Activated CD4-positive, alpha-beta memory T cell treated with anti-CD3 and anti-CD28 coated beads, Interleukin-2, amount 10 ng/mL, durations not matched to agents 7 days and 5 days (primary cell): ENCODE results near the gene UBN2. TPM values are rescaled to one million over a fixed set of nuclear protein-coding genes. Genes with fewer than 3 reads are reported as not detected.
"Not testable (repeated sequence)": the region's sequence is repeated elsewhere in the genome, so short reads cannot be mapped to it uniquely, and the experiment has no call there.

Experiments used
- CTCF ChIA-PET: fragments of 350-600 bp; sonication (Branson Sonifier 250); formaldehyde crosslinking; loops from one replicate; lab custom pipeline; 2021; ENCODE audit warnings: antibody characterized with exemption, inconsistent platforms; lab: Charles Lee
- POLR2A ChIA-PET: fragments of 350-600 bp; sonication (Branson Sonifier 250); formaldehyde crosslinking; loops from one replicate; lab custom pipeline; 2021; ENCODE audit warnings: antibody characterized with exemption; lab: Charles Lee
- DNase-seq: peaks from one replicate; pipeline ENCODE4 v3.0.0-alpha.2; 2020
- H3K27ac Mint-ChIP-seq: one replicate; pipeline ENCODE4 v1.8.0; 2021; ENCODE audit warnings: mild to moderate bottlenecking, mixed read lengths
- H3K27me3 Mint-ChIP-seq: one replicate; pipeline ENCODE4 v1.8.0; 2021; ENCODE audit warnings: mixed read lengths
- H3K36me3 Mint-ChIP-seq: one replicate; pipeline ENCODE4 v1.8.0; 2021; ENCODE audit warnings: low read depth, mixed read lengths
- H3K4me1 Mint-ChIP-seq: one replicate; pipeline ENCODE4 v1.8.0; 2021; ENCODE audit warnings: mixed read lengths
- H3K4me3 Mint-ChIP-seq: one replicate; pipeline ENCODE4 v1.8.0; 2021; ENCODE audit warnings: mild to moderate bottlenecking, mixed read lengths
- H3K9me3 Mint-ChIP-seq: one replicate; pipeline ENCODE4 v1.8.0; 2021; ENCODE audit warnings: mixed read lengths
- total RNA-seq, 2 experiments: library from RNA; stranded (reverse); gene quantifications; one replicate each; pipeline ENCODE4 v1.2.3, GENCODE V29; 2021

The UBN2 gene
- total RNA-seq, 2 experiments from 2014 or later = 11.6 to 12.0 TPM

GRCh38 chr7:139329119-139329518 is 98.1 kb downstream of the UBN2 start:
- CTCF ChIA-PET = no interaction called here
- Mint-ChIP-seq H3K4me1 (peaks cover 14% of the 10 kb centered on the region), H3K27me3 (no peaks in the 10 kb centered on the region), H3K4me3 (no peak overlapping the region), H3K36me3 (no peaks in the 10 kb centered on the region), H3K27ac (no peak overlapping the region), H3K9me3 (peaks cover 2% of the 10 kb centered on the region)
- DNase-seq = no peak
- POLR2A ChIA-PET = interaction anchor here (1.2 kb wide), 1 partner anchor 10 kb away, joined by 5 read pairs; no protein-coding TSS in a partner anchor

- Mint-ChIP-seq H3K36me3 (no peaks in the 10 kb centered on the region), H3K27ac (no peak overlapping the region), H3K27me3 (no peaks in the 10 kb centered on the region), H3K4me1 (peaks cover 14% of the 10 kb centered on the region), H3K9me3 (peaks cover 2% of the 10 kb centered on the region), H3K4me3 (no peak overlapping the region)
- ChIA-PET CTCF (interaction anchor here (0.7 kb wide), 1 partner anchor 9 kb away, joined by 3 read pairs; no protein-coding TSS in a partner anchor), POLR2A (no interaction called here)
- DNase-seq = no peak
Observed at GRCh38 chr7:139330333-139331030, 99.4 kb downstream of the UBN2 start.

GRCh38 chr7:139332697-139333359 is 101.8 kb downstream of the UBN2 start:
- no peak overlapping the region for H3K27ac Mint-ChIP-seq
- DNase-seq = no peak
- ChIA-PET POLR2A (no interaction called here), CTCF (interaction anchor here (0.7 to 1.2 kb wide), 4 partner anchors 12 to 43 kb away, joined by 3 to 4 read pairs (median 3); no protein-coding TSS in a partner anchor)
- no peak overlapping the region for H3K4me3 Mint-ChIP-seq
- no peaks in the 10 kb centered on the region for H3K27me3 Mint-ChIP-seq
- H3K36me3 Mint-ChIP-seq = no peaks in the 10 kb centered on the region
- H3K4me1 Mint-ChIP-seq = peaks cover 14% of the 10 kb centered on the region
- peaks cover 2% of the 10 kb centered on the region for H3K9me3 Mint-ChIP-seq

GRCh38 chr7:139333443-139333842 is 102.4 kb downstream of the UBN2 start:
- DNase-seq, H3K36me3 Mint-ChIP-seq, H3K4me3 Mint-ChIP-seq, POLR2A ChIA-PET, H3K9me3 Mint-ChIP-seq, H3K27ac Mint-ChIP-seq, H3K27me3 Mint-ChIP-seq: not testable (repeated sequence)
- CTCF ChIA-PET = interaction anchor here (0.7 to 1.1 kb wide), 2 partner anchors 16 to 43 kb away, joined by 3 to 4 read pairs; no protein-coding TSS in a partner anchor
- peaks cover 14% of the 10 kb centered on the region for H3K4me1 Mint-ChIP-seq

GRCh38 chr7:139334399-139335150 is 103.5 kb downstream of the UBN2 start:
- Mint-ChIP-seq H3K4me1 (peaks cover 18% of the 10 kb centered on the region), H3K4me3 (no peak overlapping the region), H3K27me3 (no peaks in the 10 kb centered on the region), H3K9me3 (peaks cover 7% of the 10 kb centered on the region), H3K36me3 (peaks cover 2% of the 10 kb centered on the region), H3K27ac (no peak overlapping the region)
- ChIA-PET CTCF (no interaction called here), POLR2A (interaction anchor here (1.1 to 1.2 kb wide), 2 partner anchors 25 to 239 kb away, joined by 3 read pairs; partner anchors contain the start of gene LUC7L2)
- DNase-seq = no peak

- H3K9me3 Mint-ChIP-seq = peaks cover 6% of the 10 kb centered on the region
- POLR2A ChIA-PET = interaction anchor here (0.9 to 4.2 kb wide), 6 partner anchors 10 to 206 kb away, joined by 3 to 57 read pairs (median 6); partner anchors contain the start of gene LUC7L2
- CTCF ChIA-PET = interaction anchor here (1.1 to 3.1 kb wide), 4 partner anchors 20 to 452 kb away, joined by 3 to 11 read pairs (median 8); partner anchors contain the start of gene LUC7L2
- no peak for DNase-seq
- peak overlapping the region; percentile 96 for H3K27ac Mint-ChIP-seq
- peak overlapping the region; percentile 83 for H3K4me3 Mint-ChIP-seq
- peaks cover 25% of the 10 kb centered on the region for H3K4me1 Mint-ChIP-seq
- H3K27me3 Mint-ChIP-seq = peaks cover 2% of the 10 kb centered on the region
- peaks cover 14% of the 10 kb centered on the region for H3K36me3 Mint-ChIP-seq
Observed at GRCh38 chr7:139339025-139339424, 108.0 kb downstream of the UBN2 start.

GRCh38 chr7:139339698-139340036 is 108.6 kb downstream of the UBN2 start:
- Mint-ChIP-seq H3K27me3 (peaks cover 2% of the 10 kb centered on the region), H3K4me1 (peaks cover 27% of the 10 kb centered on the region), H3K27ac (peak overlapping the region; percentile 96), H3K36me3 (peaks cover 16% of the 10 kb centered on the region), H3K9me3 (peaks cover 6% of the 10 kb centered on the region), H3K4me3 (peak overlapping the region; percentile 83)
- no peak for DNase-seq
- POLR2A ChIA-PET = interaction anchor here (0.9 to 4.2 kb wide), 8 partner anchors 11 to 244 kb away, joined by 3 to 57 read pairs (median 6); partner anchors contain the start of gene LUC7L2
- CTCF ChIA-PET = interaction anchor here (0.8 to 3.1 kb wide), 9 partner anchors 9 to 453 kb away, joined by 3 to 11 read pairs (median 4); partner anchors contain the start of gene LUC7L2

GRCh38 chr7:139340037-139340807 is 109.2 kb downstream of the UBN2 start:
- Mint-ChIP-seq H3K4me3 (peak overlapping the region; percentile 83), H3K27me3 (peaks cover 2% of the 10 kb centered on the region), H3K36me3 (peaks cover 19% of the 10 kb centered on the region), H3K4me1 (peaks cover 27% of the 10 kb centered on the region), H3K9me3 (peaks cover 6% of the 10 kb centered on the region), H3K27ac (peak overlapping the region; percentile 96)
- CTCF ChIA-PET = interaction anchor here (0.8 to 3.1 kb wide), 8 partner anchors 9 to 265 kb away, joined by 3 to 11 read pairs (median 4); partner anchors contain the start of gene LUC7L2
- DNase-seq = peak; percentile 99
- POLR2A ChIA-PET = interaction anchor here (0.6 to 4.2 kb wide), 8 partner anchors 9 to 245 kb away, joined by 3 to 57 read pairs (median 5); partner anchors contain the start of gene LUC7L2

GRCh38 chr7:139340808-139341057 is 109.7 kb downstream of the UBN2 start:
- peaks cover 27% of the 10 kb centered on the region for H3K4me1 Mint-ChIP-seq
- no peak for DNase-seq
- H3K27me3 Mint-ChIP-seq = peaks cover 2% of the 10 kb centered on the region
- H3K9me3 Mint-ChIP-seq = peaks cover 6% of the 10 kb centered on the region
- ChIA-PET POLR2A (interaction anchor here (0.6 to 4.2 kb wide), 6 partner anchors 9 to 245 kb away, joined by 3 to 57 read pairs (median 4); partner anchors contain the start of gene LUC7L2), CTCF (interaction anchor here (1.1 to 3.1 kb wide), 5 partner anchors 13 to 266 kb away, joined by 4 to 11 read pairs (median 5); partner anchors contain the start of gene LUC7L2)
- H3K4me3 Mint-ChIP-seq = peak overlapping the region; percentile 83
- peak overlapping the region; percentile 96 for H3K27ac Mint-ChIP-seq
- peaks cover 21% of the 10 kb centered on the region for H3K36me3 Mint-ChIP-seq

- Mint-ChIP-seq H3K9me3 (peaks cover 6% of the 10 kb centered on the region), H3K27ac (peak within 1 kb of the TSS; percentile 96), H3K36me3 (peaks cover 22% of the 10 kb centered on the region), H3K27me3 (peaks cover 2% of the 10 kb centered on the region), H3K4me1 (peaks cover 27% of the 10 kb centered on the region), H3K4me3 (peak within 1 kb of the TSS; percentile 83)
- DNase-seq = peak; percentile 86
- CTCF ChIA-PET = interaction anchor here (1.6 to 3.1 kb wide), 3 partner anchors 13 to 266 kb away, joined by 5 to 11 read pairs (median 7); partner anchors contain the start of gene LUC7L2
- POLR2A ChIA-PET = interaction anchor here (1.1 to 4.7 kb wide), 5 partner anchors 14 to 246 kb away, joined by 3 to 57 read pairs (median 14); partner anchors contain the start of gene LUC7L2
Observed at GRCh38 chr7:139341058-139341775, 110.2 kb downstream of the UBN2 start, which contains the start of gene FMC1. Gene FMC1 (plus strand): TSS chr7:139341337. CDS start chr7:139341385, 48 bp downstream.

GRCh38 chr7:139341776-139342226 is 110.8 kb downstream of the UBN2 start:
- Mint-ChIP-seq H3K9me3 (peaks cover 6% of the 10 kb centered on the region), H3K36me3 (peaks cover 28% of the 10 kb centered on the region), H3K27me3 (peaks cover 2% of the 10 kb centered on the region), H3K27ac (peak overlapping the region; percentile 96), H3K4me1 (peaks cover 27% of the 10 kb centered on the region), H3K4me3 (peak overlapping the region; percentile 83)
- POLR2A ChIA-PET = interaction anchor here (4.7 kb wide), 1 partner anchor 18 kb away, joined by 46 read pairs; the partner anchor contains the start of gene LUC7L2
- CTCF ChIA-PET = no interaction called here
- no peak for DNase-seq
